A549 (cell line): Measurements from ENCODE around the gene DNAJB5. TPM values are rescaled to one million over a fixed set of nuclear protein-coding genes. Genes with fewer than 3 reads are reported as not detected.
"Not testable (repeated sequence)": the region's sequence is repeated elsewhere in the genome, so short reads cannot be mapped to it uniquely, and the experiment has no call there.

Source experiments
- ATAC-seq, 2 experiments: fragments of 200-7000 bp in 1 of 2; fragments of >200 bp in 1 of 2; cut with Nextera tagmentation in 1 of 2; cut with Tn5 transposase in 1 of 2; 3 replicates each; pipeline versions ENCODE4 v1.8.0 to v1.9.1; 2018 to 2020; ENCODE audit warnings: mild to moderate bottlenecking in 1 of 2, moderate library complexity in 1 of 2
- CTCF ChIA-PET: fragments of 300-600 bp; sonication (Branson Sonifier 250); formaldehyde crosslinking; extraction: SDS; loops from one replicate; lab custom pipeline; 2021; ENCODE audit warnings: antibody characterized with exemption, inconsistent platforms; lab: Yijun Ruan, JAX
- POLR2A ChIA-PET: fragments of 350-600 bp; formaldehyde crosslinking; extraction: SDS; loops from one replicate; lab custom pipeline; 2021; ENCODE audit warnings: antibody characterized with exemption, inconsistent platforms; lab: Yijun Ruan, JAX
- DNase-seq, 2 experiments: peaks; one replicate each; pipeline versions ENCODE4 v3.0.0 to v3.0.0-alpha.2; 2011 to 2016; ENCODE audit warnings: low read depth in 1 of 2, low spot score in 1 of 2
- FAIRE-seq: peaks from 2 replicates; lab custom pipeline; 2011; peaks lifted over from hg19 to GRCh38; lab: Jason Lieb, UNC
- H3K27ac ChIP-seq, 2 experiments: fragments of >200 bp; sonication (Bioruptor Twin); formaldehyde crosslinking; 3 replicates each; pipeline ENCODE4 v1.5.1; 2016 to 2017
- H3K4me1 ChIP-seq: fragments of >200 bp; sonication (Bioruptor Twin); formaldehyde crosslinking; 3 replicates; pipeline ENCODE4 v1.6.1; 2016
- H3K4me2 ChIP-seq: fragments of >200 bp; sonication (Bioruptor Twin); formaldehyde crosslinking; 3 replicates; pipeline ENCODE4 v1.6.1; 2016
- H3K4me3 ChIP-seq: fragments of >200 bp; sonication (Bioruptor Twin); formaldehyde crosslinking; 3 replicates; pipeline ENCODE4 v1.5.1; 2016
- H3K9me3 ChIP-seq: fragments of >200 bp; sonication (Bioruptor Twin); formaldehyde crosslinking; 3 replicates; pipeline ENCODE4 v1.6.1; 2016
- CBX2 ChIP-seq: fragments of 200-600 bp; sonication (generic); IDR thresholded peaks from 2 replicates; pipeline ENCODE4 v1.6.1; 2016; ENCODE audit warnings: low read depth, mild to moderate bottlenecking, borderline replicate concordance
- CHD2 ChIP-seq: fragments of 150-350 bp; IDR thresholded peaks from 2 replicates; pipeline ENCODE4 v1.6.1; 2014; ENCODE audit warnings: low read length; ENCODE audit not compliant: partially characterized antibody
- GATA3 ChIP-seq: IDR thresholded peaks from 2 replicates; pipeline ENCODE4 v1.6.1; 2012; ENCODE audit warnings: borderline replicate concordance
- HOXB13 ChIP-seq: fragments of 250-450 bp; sonication (Bioruptor Pico); IDR thresholded peaks from 2 replicates; pipeline ENCODE4 v1.5.0; 2020; ENCODE audit warnings: low read depth, mild to moderate bottlenecking, moderate library complexity
- HOXB5 ChIP-seq: fragments of 250-450 bp; sonication (Bioruptor Pico); IDR thresholded peaks from 2 replicates; pipeline ENCODE4 v1.5.0; 2020; ENCODE audit warnings: mild to moderate bottlenecking, moderate library complexity
- JUNB ChIP-seq: fragments of >200 bp; sonication (Bioruptor Twin); formaldehyde crosslinking; IDR thresholded peaks from 2 replicates; pipeline ENCODE4 v1.6.1; 2016
- MAZ ChIP-seq: fragments of 150-350 bp; IDR thresholded peaks from 2 replicates; pipeline ENCODE4 v1.6.1; 2014; ENCODE audit warnings: antibody characterized with exemption, low read depth, low read length, borderline replicate concordance
- NR3C1 ChIP-seq: fragments of >200 bp; sonication (Bioruptor Twin); formaldehyde crosslinking; IDR thresholded peaks from 3 replicates; pipeline ENCODE4 v1.6.1; 2017
- PHF8 ChIP-seq: fragments of 200-600 bp; sonication (generic); IDR thresholded peaks from 2 replicates; pipeline ENCODE4 v1.6.1; 2016; ENCODE audit warnings: low read depth, mild to moderate bottlenecking, antibody characterized with exemption, moderate library complexity, borderline replicate concordance
- POLR2A ChIP-seq: IDR thresholded peaks from 2 replicates; pipeline ENCODE4 v1.6.1; 2012; ENCODE audit warnings: mild to moderate bottlenecking, low read length
- RNF2 ChIP-seq: fragments of 200-600 bp; sonication (generic); IDR thresholded peaks from 2 replicates; pipeline ENCODE4 v1.6.1; 2016; ENCODE audit warnings: low read depth, mild to moderate bottlenecking, antibody characterized with exemption, moderate library complexity, borderline replicate concordance
- ZSCAN20 ChIP-seq: fragments of 250-450 bp; sonication (Bioruptor Pico); IDR thresholded peaks from 2 replicates; pipeline ENCODE4 v1.8.0; 2022; ENCODE audit warnings: mild to moderate bottlenecking, moderate library complexity
- WGBS: methylation state at CpG from one replicate; pipeline ENCODE4 v1.1.6; 2017; ENCODE audit errors: missing lambda C conversion rate; 5-methylcytosine and 5-hydroxymethylcytosine counted together
- polyA plus RNA-seq, 4 experiments: library from polyadenylated mRNA; depleted of rRNA in 3 of 4; stranded (reverse); fragments of >200 nt; fragmentation: RNase III in 1 of 4; extraction: RNeasy Plus Mini Kit Qiagen cat#74134 plus additional on column Dnase treatment in 1 of 4; gene quantifications; 2 replicates in 3 of 4; 3 replicates in 1 of 4; pipeline ENCODE4 v1.2.3, GENCODE V29; 2011 to 2017
- TF ChIP-seq, protein P1 (sequence below): IDR thresholded peaks from 2 replicates; pipeline ENCODE4 v1.6.1; 2012
- TF ChIP-seq, protein P2 (sequence below): IDR thresholded peaks from 2 replicates; pipeline ENCODE4 v1.6.1; 2012; ENCODE audit warnings: low read depth, borderline replicate concordance
- TF ChIP-seq, protein P3 (sequence below): fragments of >200 bp; sonication (Bioruptor Twin); formaldehyde crosslinking; IDR thresholded peaks from 2 replicates; pipeline ENCODE4 v1.6.1; 2016
- TF ChIP-seq, protein P4 (sequence below): fragments of 150-350 bp; IDR thresholded peaks from 2 replicates; pipeline ENCODE4 v1.6.1; 2014; ENCODE audit warnings: low read depth, mild to moderate bottlenecking, low read length
- TF ChIP-seq, protein P5 (sequence below): fragments of 200-600 bp; sonication (generic); IDR thresholded peaks from 2 replicates; pipeline ENCODE4 v1.6.1; 2016; ENCODE audit warnings: antibody characterized with exemption, mild to moderate bottlenecking, moderate library complexity

Gene DNAJB5
- polyA plus RNA-seq, 2 of the 4 experiments (the other 2 are of a cell fraction) = 0.72 to 4.4 TPM

DNA sequence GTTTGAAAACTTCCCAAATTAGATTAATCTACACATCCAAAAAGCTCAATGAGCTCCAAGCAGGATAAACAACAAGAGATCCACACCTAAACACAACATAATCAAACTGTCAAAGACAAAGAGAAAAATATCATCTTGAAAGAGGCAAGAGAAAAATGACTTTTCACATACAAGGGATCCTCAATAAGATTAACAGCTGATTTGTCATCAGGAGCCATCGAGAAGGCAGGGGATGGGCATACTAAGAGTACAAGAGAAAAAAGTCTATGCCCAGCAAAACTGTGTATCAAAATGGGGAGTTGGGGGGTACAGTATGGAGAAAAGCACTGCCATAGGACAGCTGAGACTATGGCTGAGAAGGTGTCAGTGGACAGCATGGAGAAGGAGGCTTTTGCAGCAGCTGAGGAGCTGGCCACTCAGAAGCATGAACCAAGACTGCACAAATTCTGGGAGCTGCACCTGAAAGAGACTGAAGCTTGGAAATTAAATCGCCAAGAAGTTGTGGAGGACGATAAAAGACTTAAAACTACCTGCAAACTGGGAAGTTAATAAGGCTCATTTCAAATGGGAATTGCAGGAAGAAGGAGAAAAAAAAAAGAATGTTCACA lies 20.9 kb downstream of the DNAJB5 start:
- no peak overlapping the region for H3K4me2 ChIP-seq
- TF ChIP-seq HOXB5 (CRISPR knock-in tag) (no peak), PHF8 (no peak), POLR2A (no peak), JUNB (no peak), ZSCAN20 (CRISPR knock-in tag) (no peak), CBX2 (no peak), MAZ (no peak)
- TF ChIP-seq, protein P1, sequence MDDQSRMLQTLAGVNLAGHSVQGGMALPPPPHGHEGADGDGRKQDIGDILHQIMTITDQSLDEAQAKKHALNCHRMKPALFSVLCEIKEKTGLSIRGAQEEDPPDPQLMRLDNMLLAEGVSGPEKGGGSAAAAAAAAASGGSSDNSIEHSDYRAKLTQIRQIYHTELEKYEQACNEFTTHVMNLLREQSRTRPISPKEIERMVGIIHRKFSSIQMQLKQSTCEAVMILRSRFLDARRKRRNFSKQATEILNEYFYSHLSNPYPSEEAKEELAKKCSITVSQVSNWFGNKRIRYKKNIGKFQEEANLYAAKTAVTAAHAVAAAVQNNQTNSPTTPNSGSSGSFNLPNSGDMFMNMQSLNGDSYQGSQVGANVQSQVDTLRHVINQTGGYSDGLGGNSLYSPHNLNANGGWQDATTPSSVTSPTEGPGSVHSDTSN = no peak
- TF ChIP-seq, protein P2, sequence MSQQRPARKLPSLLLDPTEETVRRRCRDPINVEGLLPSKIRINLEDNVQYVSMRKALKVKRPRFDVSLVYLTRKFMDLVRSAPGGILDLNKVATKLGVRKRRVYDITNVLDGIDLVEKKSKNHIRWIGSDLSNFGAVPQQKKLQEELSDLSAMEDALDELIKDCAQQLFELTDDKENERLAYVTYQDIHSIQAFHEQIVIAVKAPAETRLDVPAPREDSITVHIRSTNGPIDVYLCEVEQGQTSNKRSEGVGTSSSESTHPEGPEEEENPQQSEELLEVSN = no peak
- TF ChIP-seq, protein P3, sequence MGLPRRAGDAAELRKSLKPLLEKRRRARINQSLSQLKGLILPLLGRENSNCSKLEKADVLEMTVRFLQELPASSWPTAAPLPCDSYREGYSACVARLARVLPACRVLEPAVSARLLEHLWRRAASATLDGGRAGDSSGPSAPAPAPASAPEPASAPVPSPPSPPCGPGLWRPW = no peak
- TF ChIP-seq, all 56 proteins: peak for 0
- H3K9me3 ChIP-seq = peaks cover 14% of the 10 kb centered on the region
- DNase-seq (no peak), FAIRE-seq (no peak), ATAC-seq (no peak)
- ChIA-PET POLR2A (no interaction called here), CTCF (interaction anchor here (0.8 to 3.8 kb wide), 6 partner anchors 14 to 111 kb away, joined by 3 to 15 read pairs (median 3); no protein-coding TSS in a partner anchor)
- H3K4me1 ChIP-seq = no peaks in the 10 kb centered on the region
- WGBS = 80% methylated on average over 3 of the region's 3 CpGs
- H3K4me3 ChIP-seq = no peak overlapping the region
- H3K27ac ChIP-seq = no peak overlapping the region

DNA sequence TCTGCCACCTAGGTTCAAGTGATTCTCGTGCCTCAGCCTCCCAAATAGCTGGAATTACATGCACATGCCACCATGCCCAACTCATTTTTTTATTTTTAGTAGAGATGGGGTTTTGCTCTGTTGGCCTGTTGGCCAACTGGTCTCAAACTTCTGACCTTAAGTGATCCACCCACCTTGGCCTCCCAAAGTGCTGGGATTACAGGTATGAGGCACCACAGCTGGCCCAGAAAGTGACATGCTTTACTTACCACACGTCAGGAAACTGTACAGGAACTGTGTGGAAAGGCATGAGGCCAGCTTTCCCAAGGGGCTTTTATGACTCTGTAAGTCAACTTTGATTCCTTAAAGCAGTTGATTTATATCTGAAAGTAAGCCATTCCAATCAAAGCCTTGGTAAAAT lies 25.0 kb downstream of the DNAJB5 start:
- no peak for DNase-seq
- 29% methylated on average over 2 of the region's 2 CpGs for WGBS
- TF ChIP-seq RNF2 (no peak), GATA3 (no peak), CHD2 (no peak), NR3C1 (no peak), MAZ (no peak), HOXB13 (CRISPR knock-in tag) (no peak)
- TF ChIP-seq, protein P1 = no peak
- TF ChIP-seq, protein P4, sequence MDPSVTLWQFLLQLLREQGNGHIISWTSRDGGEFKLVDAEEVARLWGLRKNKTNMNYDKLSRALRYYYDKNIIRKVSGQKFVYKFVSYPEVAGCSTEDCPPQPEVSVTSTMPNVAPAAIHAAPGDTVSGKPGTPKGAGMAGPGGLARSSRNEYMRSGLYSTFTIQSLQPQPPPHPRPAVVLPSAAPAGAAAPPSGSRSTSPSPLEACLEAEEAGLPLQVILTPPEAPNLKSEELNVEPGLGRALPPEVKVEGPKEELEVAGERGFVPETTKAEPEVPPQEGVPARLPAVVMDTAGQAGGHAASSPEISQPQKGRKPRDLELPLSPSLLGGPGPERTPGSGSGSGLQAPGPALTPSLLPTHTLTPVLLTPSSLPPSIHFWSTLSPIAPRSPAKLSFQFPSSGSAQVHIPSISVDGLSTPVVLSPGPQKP = no peak
- TF ChIP-seq, protein P5, sequence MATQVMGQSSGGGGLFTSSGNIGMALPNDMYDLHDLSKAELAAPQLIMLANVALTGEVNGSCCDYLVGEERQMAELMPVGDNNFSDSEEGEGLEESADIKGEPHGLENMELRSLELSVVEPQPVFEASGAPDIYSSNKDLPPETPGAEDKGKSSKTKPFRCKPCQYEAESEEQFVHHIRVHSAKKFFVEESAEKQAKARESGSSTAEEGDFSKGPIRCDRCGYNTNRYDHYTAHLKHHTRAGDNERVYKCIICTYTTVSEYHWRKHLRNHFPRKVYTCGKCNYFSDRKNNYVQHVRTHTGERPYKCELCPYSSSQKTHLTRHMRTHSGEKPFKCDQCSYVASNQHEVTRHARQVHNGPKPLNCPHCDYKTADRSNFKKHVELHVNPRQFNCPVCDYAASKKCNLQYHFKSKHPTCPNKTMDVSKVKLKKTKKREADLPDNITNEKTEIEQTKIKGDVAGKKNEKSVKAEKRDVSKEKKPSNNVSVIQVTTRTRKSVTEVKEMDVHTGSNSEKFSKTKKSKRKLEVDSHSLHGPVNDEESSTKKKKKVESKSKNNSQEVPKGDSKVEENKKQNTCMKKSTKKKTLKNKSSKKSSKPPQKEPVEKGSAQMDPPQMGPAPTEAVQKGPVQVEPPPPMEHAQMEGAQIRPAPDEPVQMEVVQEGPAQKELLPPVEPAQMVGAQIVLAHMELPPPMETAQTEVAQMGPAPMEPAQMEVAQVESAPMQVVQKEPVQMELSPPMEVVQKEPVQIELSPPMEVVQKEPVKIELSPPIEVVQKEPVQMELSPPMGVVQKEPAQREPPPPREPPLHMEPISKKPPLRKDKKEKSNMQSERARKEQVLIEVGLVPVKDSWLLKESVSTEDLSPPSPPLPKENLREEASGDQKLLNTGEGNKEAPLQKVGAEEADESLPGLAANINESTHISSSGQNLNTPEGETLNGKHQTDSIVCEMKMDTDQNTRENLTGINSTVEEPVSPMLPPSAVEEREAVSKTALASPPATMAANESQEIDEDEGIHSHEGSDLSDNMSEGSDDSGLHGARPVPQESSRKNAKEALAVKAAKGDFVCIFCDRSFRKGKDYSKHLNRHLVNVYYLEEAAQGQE = no peak

DNA sequence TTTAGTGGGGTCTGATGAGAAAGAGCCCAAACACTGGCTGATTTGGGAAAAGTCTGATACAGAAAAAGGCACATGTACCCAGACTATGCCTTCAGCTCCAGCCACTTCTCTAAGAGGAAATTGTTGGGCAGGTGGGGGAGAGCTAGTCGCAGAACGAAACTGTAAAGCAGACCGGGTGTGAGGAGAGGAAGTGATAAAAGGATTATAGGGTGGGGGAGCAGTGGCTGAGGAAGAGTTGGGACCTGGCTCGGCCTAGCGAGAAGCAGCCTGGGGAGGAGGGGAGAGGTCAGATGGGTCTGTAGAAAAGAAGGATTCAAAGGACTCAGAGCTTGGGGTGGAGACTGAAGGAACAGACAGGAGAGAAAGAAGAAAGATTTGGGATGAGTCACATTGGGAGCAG lies 33.9 kb downstream of the DNAJB5 start:
- FAIRE-seq, H3K4me3 ChIP-seq, DNase-seq, ATAC-seq, H3K4me2 ChIP-seq, H3K27ac ChIP-seq, POLR2A ChIA-PET, H3K9me3 ChIP-seq: not testable (repeated sequence)
- peaks cover 22% of the 10 kb centered on the region for H3K4me1 ChIP-seq
- CTCF ChIA-PET = interaction anchor here (1.2 to 1.4 kb wide), 2 partner anchors 22 to 29 kb away, joined by 3 read pairs; no protein-coding TSS in a partner anchor
- WGBS = 94% methylated on average over 5 of the region's 5 CpGs

More for the DNA sequence above, 25.0 kb downstream of the DNAJB5 start:
- Histone ChIP-seq H3K9me3 (peaks cover 13% of the 10 kb centered on the region), H3K4me2 (no peak overlapping the region), H3K4me3 (no peak overlapping the region), H3K4me1 (no peaks in the 10 kb centered on the region), H3K27ac (no peak overlapping the region)
- FAIRE-seq = no peak
- POLR2A ChIA-PET = no interaction called here
- CTCF ChIA-PET = no interaction called here
- ATAC-seq = no peak
